ENCODE results near the gene ZMYM2.
A peak's percentile ranks its signal among the peaks of the same experiment; 100 is the strongest.

Gene ZMYM2

GRCh38 chr13:19984430-19985218, 26.1 kb downstream of the ZMYM2 start:
- peaks cover 43% of the 10 kb centered on the region for H3K36me3 ChIP-seq (ENCODE audit: control insufficient read depth, insufficient read depth, low read length)

GRCh38 chr13:19985219-19985556, 26.7 kb downstream of the ZMYM2 start:
- Histone ChIP-seq H3K4me3 (ENCODE audit: extremely low read depth, insufficient read depth, low read length, poor library complexity, severe bottlenecking) (no peak overlapping the region), H3K9me3 (ENCODE audit: control insufficient read depth, low read length) (no peaks in the 10 kb centered on the region), H3K4me1 (ENCODE audit: control insufficient read depth, insufficient read depth, low read length, poor library complexity, severe bottlenecking) (peaks cover 5% of the 10 kb centered on the region), H3K27ac (ENCODE audit: low read depth, low read length, severe bottlenecking) (no peak overlapping the region), H3K36me3 (ENCODE audit: control insufficient read depth, insufficient read depth, low read length) (peaks cover 45% of the 10 kb centered on the region)
- 40% methylated on average over 2 of the region's 2 CpGs; no CpG with 5 or more reads in 1 of the 2 experiments for WGBS, 2 experiments (ENCODE audit: insufficient coverage in 2 of 2)

More at GRCh38 chr13:19984430-19985218, 26.1 kb downstream of the ZMYM2 start:
- H3K4me3 ChIP-seq (ENCODE audit: extremely low read depth, insufficient read depth, low read length, poor library complexity, severe bottlenecking): no peak overlapping the region
- peaks cover 1% of the 10 kb centered on the region for H3K4me1 ChIP-seq (ENCODE audit: control insufficient read depth, insufficient read depth, low read length, poor library complexity, severe bottlenecking)
- H3K27ac ChIP-seq (ENCODE audit: low read depth, low read length, severe bottlenecking): no peak overlapping the region
- H3K9me3 ChIP-seq (ENCODE audit: control insufficient read depth, low read length): no peaks in the 10 kb centered on the region
- 75 to 79% methylated on average over 4 to 5 of the region's 5 CpGs for whole genome bisulfite sequencing, 2 experiments (ENCODE audit: insufficient coverage in 2 of 2)

- WGBS, 2 experiments (ENCODE audit: insufficient coverage in 2 of 2): 82% methylated on average over 1 of the region's 2 CpGs; no CpG with 5 or more reads in 1 of the 2 experiments
- peaks cover 5% of the 10 kb centered on the region for H3K4me1 ChIP-seq (ENCODE audit: control insufficient read depth, insufficient read depth, low read length, poor library complexity, severe bottlenecking)
These were observed 33.0 kb downstream of the ZMYM2 start for GRCh38 chr13:19991531-19991930.

GRCh38 chr13:19993024-19993423, 34.5 kb downstream of the ZMYM2 start:
- Histone ChIP-seq H3K4me3 (ENCODE audit: extremely low read depth, insufficient read depth, low read length, poor library complexity, severe bottlenecking) (no peak overlapping the region), H3K4me1 (ENCODE audit: control insufficient read depth, insufficient read depth, low read length, poor library complexity, severe bottlenecking) (peaks cover 5% of the 10 kb centered on the region), H3K36me3 (ENCODE audit: control insufficient read depth, insufficient read depth, low read length) (peaks cover 80% of the 10 kb centered on the region), H3K27ac (ENCODE audit: low read depth, low read length, severe bottlenecking) (no peak overlapping the region), H3K9me3 (ENCODE audit: control insufficient read depth, low read length) (no peaks in the 10 kb centered on the region)
- WGBS, 2 experiments (ENCODE audit: insufficient coverage in 2 of 2): 88 to 100% methylated on average over 2 of the region's 4 CpGs

More at GRCh38 chr13:19991531-19991930, 33.0 kb downstream of the ZMYM2 start:
- Histone ChIP-seq H3K9me3 (ENCODE audit: control insufficient read depth, low read length) (no peaks in the 10 kb centered on the region), H3K4me3 (ENCODE audit: extremely low read depth, insufficient read depth, low read length, poor library complexity, severe bottlenecking) (no peak overlapping the region), H3K27ac (ENCODE audit: low read depth, low read length, severe bottlenecking) (no peak overlapping the region), H3K36me3 (ENCODE audit: control insufficient read depth, insufficient read depth, low read length) (peaks cover 83% of the 10 kb centered on the region)

- Histone ChIP-seq H3K4me3 (ENCODE audit: extremely low read depth, insufficient read depth, low read length, poor library complexity, severe bottlenecking) (no peak overlapping the region), H3K9me3 (ENCODE audit: control insufficient read depth, low read length) (no peaks in the 10 kb centered on the region), H3K36me3 (ENCODE audit: control insufficient read depth, insufficient read depth, low read length) (peaks cover 64% of the 10 kb centered on the region), H3K4me1 (ENCODE audit: control insufficient read depth, insufficient read depth, low read length, poor library complexity, severe bottlenecking) (no peaks in the 10 kb centered on the region), H3K27ac (ENCODE audit: low read depth, low read length, severe bottlenecking) (no peak overlapping the region)
- 94 to 100% methylated on average over 2 of the region's 3 CpGs for WGBS, 2 experiments (ENCODE audit: insufficient coverage in 2 of 2)
These were observed 40.4 kb downstream of the ZMYM2 start for GRCh38 chr13:19998960-19999359.

- Histone ChIP-seq H3K9me3 (ENCODE audit: control insufficient read depth, low read length) (no peaks in the 10 kb centered on the region), H3K4me3 (ENCODE audit: extremely low read depth, insufficient read depth, low read length, poor library complexity, severe bottlenecking) (no peak overlapping the region), H3K4me1 (ENCODE audit: control insufficient read depth, insufficient read depth, low read length, poor library complexity, severe bottlenecking) (no peaks in the 10 kb centered on the region), H3K27ac (ENCODE audit: low read depth, low read length, severe bottlenecking) (peak overlapping the region; percentile 8), H3K36me3 (ENCODE audit: control insufficient read depth, insufficient read depth, low read length) (peaks cover 59% of the 10 kb centered on the region)
- WGBS, 2 experiments (ENCODE audit: insufficient coverage in 2 of 2): 98 to 100% methylated on average over 3 to 4 of the region's 5 CpGs
These were observed 41.6 kb downstream of the ZMYM2 start for GRCh38 chr13:20000062-20000552.

GRCh38 chr13:20001366-20002190, 43.1 kb downstream of the ZMYM2 start:
- 90 to 100% methylated on average over 1 to 3 of the region's 4 CpGs for WGBS, 2 experiments (ENCODE audit: insufficient coverage in 2 of 2)
- no peaks in the 10 kb centered on the region for H3K4me1 ChIP-seq (ENCODE audit: control insufficient read depth, insufficient read depth, low read length, poor library complexity, severe bottlenecking)
- no peak overlapping the region for H3K4me3 ChIP-seq (ENCODE audit: extremely low read depth, insufficient read depth, low read length, poor library complexity, severe bottlenecking)
- no peaks in the 10 kb centered on the region for H3K9me3 ChIP-seq (ENCODE audit: control insufficient read depth, low read length)
- peaks cover 54% of the 10 kb centered on the region for H3K36me3 ChIP-seq (ENCODE audit: control insufficient read depth, insufficient read depth, low read length)
- no peak overlapping the region for H3K27ac ChIP-seq (ENCODE audit: low read depth, low read length, severe bottlenecking)

- H3K36me3 ChIP-seq (ENCODE audit: control insufficient read depth, insufficient read depth, low read length): peaks cover 61% of the 10 kb centered on the region
- H3K27ac ChIP-seq (ENCODE audit: low read depth, low read length, severe bottlenecking): no peak overlapping the region
- H3K4me3 ChIP-seq (ENCODE audit: extremely low read depth, insufficient read depth, low read length, poor library complexity, severe bottlenecking): no peak overlapping the region
- H3K9me3 ChIP-seq (ENCODE audit: control insufficient read depth, low read length): no peaks in the 10 kb centered on the region
- H3K4me1 ChIP-seq (ENCODE audit: control insufficient read depth, insufficient read depth, low read length, poor library complexity, severe bottlenecking): no peaks in the 10 kb centered on the region
- 93% methylated on average over 2 of the region's 3 CpGs for WGBS, 2 experiments (ENCODE audit: insufficient coverage in 2 of 2)
These were observed 44.3 kb downstream of the ZMYM2 start for GRCh38 chr13:20002787-20003186.

GRCh38 chr13:20006206-20006605, 47.7 kb downstream of the ZMYM2 start:
- no CpG with 5 or more reads among the region's 1 CpG for WGBS, 2 experiments (ENCODE audit: insufficient coverage in 2 of 2)
- peaks cover 67% of the 10 kb centered on the region for H3K36me3 ChIP-seq (ENCODE audit: control insufficient read depth, insufficient read depth, low read length)

GRCh38 chr13:20015763-20016162, 57.2 kb downstream of the ZMYM2 start:
- no CpG with 5 or more reads among the region's 2 CpGs for WGBS, 2 experiments (ENCODE audit: insufficient coverage in 2 of 2)
- Histone ChIP-seq H3K9me3 (ENCODE audit: control insufficient read depth, low read length) (no peaks in the 10 kb centered on the region), H3K4me1 (ENCODE audit: control insufficient read depth, insufficient read depth, low read length, poor library complexity, severe bottlenecking) (no peaks in the 10 kb centered on the region), H3K36me3 (ENCODE audit: control insufficient read depth, insufficient read depth, low read length) (peaks cover 59% of the 10 kb centered on the region), H3K4me3 (ENCODE audit: extremely low read depth, insufficient read depth, low read length, poor library complexity, severe bottlenecking) (no peak overlapping the region), H3K27ac (ENCODE audit: low read depth, low read length, severe bottlenecking) (no peak overlapping the region)

More at GRCh38 chr13:20006206-20006605, 47.7 kb downstream of the ZMYM2 start:
- Histone ChIP-seq H3K4me1 (ENCODE audit: control insufficient read depth, insufficient read depth, low read length, poor library complexity, severe bottlenecking) (no peaks in the 10 kb centered on the region), H3K9me3 (ENCODE audit: control insufficient read depth, low read length) (peaks cover 7% of the 10 kb centered on the region), H3K4me3 (ENCODE audit: extremely low read depth, insufficient read depth, low read length, poor library complexity, severe bottlenecking) (no peak overlapping the region), H3K27ac (ENCODE audit: low read depth, low read length, severe bottlenecking) (no peak overlapping the region)

Measured in mesodermal cell (in vitro differentiated cells).